Activated CD8-positive, alpha-beta T cell treated with anti-CD3 and anti-CD28 coated beads, Interleukin-2, amount 10 ng/mL, durations not matched to agents 7 days and 5 days (primary cell): Measurements from ENCODE around the gene EMP1. TPM values are rescaled to one million over a fixed set of nuclear protein-coding genes. Genes with fewer than 3 reads are reported as not detected.

Source experiments
- total RNA-seq, 2 experiments: library from RNA; stranded (reverse); gene quantifications; one replicate each; pipeline ENCODE4 v1.2.3, GENCODE V29; 2021

EMP1 gene
- total RNA-seq, 2 experiments from 2014 or later, result 4.4 to 7.6 TPM

Other genes with a start within 250 kb of the EMP1 start
- gene GPRC5D, start 244.6 kb upstream of the EMP1 start, total RNA-seq, result not detected
- gene HEBP1, start 196.5 kb upstream of the EMP1 start, total RNA-seq, result 10 to 100 TPM; 13.2 to 14.6 TPM
- 1 to 10 TPM; 4.2 to 4.3 TPM for gene FAM234B, start 152.3 kb upstream of the EMP1 start, total RNA-seq
- gene GSG1, start 93.1 kb upstream of the EMP1 start, total RNA-seq, result not detected